ENCODE data around the gene ERC2. TPM values are rescaled to one million over a fixed set of nuclear protein-coding genes. Genes with fewer than 3 reads are reported as not detected.

ERC2 gene
- polyA plus RNA-seq, 3 donors: not detected

GRCh38 chr3:55801068-55801467, 667.2 kb downstream of the ERC2 start:
- Histone ChIP-seq H3K36me3 (replicated peaks in 1 of 2; ENCODE audit: control insufficient read depth in 1 of 2, insufficient read depth in 2 of 2, low read length in 2 of 2) (no peaks in the 10 kb centered on the region), H3K9me3 (replicated peaks in 1 of 2; ENCODE audit: control insufficient read depth in 1 of 2, insufficient read depth in 1 of 2, low read length in 2 of 2) (no peaks in the 10 kb centered on the region), H4K20me1 (ENCODE audit: insufficient read depth, low read length) (no peaks in the 10 kb centered on the region), H3K27me3 (ENCODE audit: control insufficient read depth in 2 of 2, insufficient read depth in 2 of 2, low read length in 2 of 2) (no peaks in the 10 kb centered on the region), H3K4me3 (replicated peaks in 1 of 3; ENCODE audit: low read depth in 2 of 3, low read length in 3 of 3) (no peak overlapping the region), H3K4me2 (replicated peaks; ENCODE audit: extremely low read depth, low read length, poor library complexity, severe bottlenecking) (no peak overlapping the region), H3K4me1 (ENCODE audit: control insufficient read depth in 1 of 2, insufficient read depth in 2 of 2, low read length in 2 of 2) (no peaks in the 10 kb centered on the region), H3K9ac (ENCODE audit: insufficient read depth, low read length, poor library complexity, severe bottlenecking) (no peak overlapping the region), H3K79me2 (ENCODE audit: insufficient read depth, low read length) (no peaks in the 10 kb centered on the region), H2AFZ (ENCODE audit: insufficient read depth, low read depth, low read length, poor library complexity, severe bottlenecking) (no peak overlapping the region), H3K27ac (ENCODE audit: low read depth in 1 of 2, low read length in 2 of 2) (no peak overlapping the region)
- Mint-ChIP-seq H3K27me3 (ENCODE audit: low read depth in 3 of 3) (peaks cover 0 to 2% (median 1%) of the 10 kb centered on the region in 3 donors), H3K27ac (no peak overlapping the region), H3K4me1 (no peaks in the 10 kb centered on the region), H3K4me3 (no peak overlapping the region), H3K36me3 (no peaks in the 10 kb centered on the region), H3K9me3 (peaks cover under 1 to 7% (median 4%) of the 10 kb centered on the region in 7 donors)
- 100% methylated on average over 3 of the region's 3 CpGs for WGBS (ENCODE audit: insufficient coverage)
- DNase-seq: no peak
- intact Hi-C loops (cut with micrococcal nuclease): no loop called here
- no peak for TF ChIP-seq CTCF (IDR thresholded peaks at IDR 0.05)

- peaks cover 0 to 6% (median 3%) of the 10 kb centered on the region in 7 donors for H3K9me3 Mint-ChIP-seq
- intact Hi-C loops (cut with micrococcal nuclease): no loop called here
These were observed 670.5 kb downstream of the ERC2 start for GRCh38 chr3:55797775-55798174.

More at GRCh38 chr3:55797775-55798174, 670.5 kb downstream of the ERC2 start:
- no peaks in the 10 kb centered on the region for H3K4me1 Mint-ChIP-seq
- Histone ChIP-seq H3K36me3 (replicated peaks in 1 of 2; ENCODE audit: control insufficient read depth in 1 of 2, insufficient read depth in 2 of 2, low read length in 2 of 2) (no peaks in the 10 kb centered on the region), H3K79me2 (ENCODE audit: insufficient read depth, low read length) (no peaks in the 10 kb centered on the region), H3K4me2 (replicated peaks; ENCODE audit: extremely low read depth, low read length, poor library complexity, severe bottlenecking) (no peak overlapping the region), H3K9me3 (replicated peaks in 1 of 2; ENCODE audit: control insufficient read depth in 1 of 2, insufficient read depth in 1 of 2, low read length in 2 of 2) (no peaks in the 10 kb centered on the region), H3K9ac (ENCODE audit: insufficient read depth, low read length, poor library complexity, severe bottlenecking) (no peak overlapping the region), H3K4me1 (ENCODE audit: control insufficient read depth in 1 of 2, insufficient read depth in 2 of 2, low read length in 2 of 2) (no peaks in the 10 kb centered on the region), H3K27ac (ENCODE audit: low read depth in 1 of 2, low read length in 2 of 2) (no peak overlapping the region), H2AFZ (ENCODE audit: insufficient read depth, low read depth, low read length, poor library complexity, severe bottlenecking) (no peak overlapping the region), H3K27me3 (ENCODE audit: control insufficient read depth in 2 of 2, insufficient read depth in 2 of 2, low read length in 2 of 2) (no peaks in the 10 kb centered on the region), H3K4me3 (replicated peaks in 1 of 3; ENCODE audit: low read depth in 2 of 3, low read length in 3 of 3) (no peak overlapping the region), H4K20me1 (ENCODE audit: insufficient read depth, low read length) (no peaks in the 10 kb centered on the region)
- DNase-seq: no peak
- H3K27ac Mint-ChIP-seq: no peak overlapping the region
- no CpG with 5 or more reads among the region's 1 CpG for WGBS (ENCODE audit: insufficient coverage)
- no peak for TF ChIP-seq CTCF (IDR thresholded peaks at IDR 0.05)
- H3K36me3 Mint-ChIP-seq: no peaks in the 10 kb centered on the region
- H3K4me3 Mint-ChIP-seq: no peak overlapping the region
- H3K27me3 Mint-ChIP-seq (ENCODE audit: low read depth in 3 of 3): peaks cover 0 to 2% (median 1%) of the 10 kb centered on the region in 3 donors

All from CD14-positive monocyte (primary cell).